HG03025 (cell line): ENCODE measurements around the gene PPARD.
"Not testable (repeated sequence)": the region's sequence is repeated elsewhere in the genome, so short reads cannot be mapped to it uniquely, and the experiment has no call there.

Experiments
- ATAC-seq: cut with Tn5 transposase; IDR thresholded peaks from one replicate; pipeline ENCODE4 v1.9.1; 2021; ENCODE audit warnings: mild to moderate bottlenecking, moderate library complexity; ENCODE audit not compliant: unreplicated experiment, low FRiP score

Gene PPARD

DNA sequence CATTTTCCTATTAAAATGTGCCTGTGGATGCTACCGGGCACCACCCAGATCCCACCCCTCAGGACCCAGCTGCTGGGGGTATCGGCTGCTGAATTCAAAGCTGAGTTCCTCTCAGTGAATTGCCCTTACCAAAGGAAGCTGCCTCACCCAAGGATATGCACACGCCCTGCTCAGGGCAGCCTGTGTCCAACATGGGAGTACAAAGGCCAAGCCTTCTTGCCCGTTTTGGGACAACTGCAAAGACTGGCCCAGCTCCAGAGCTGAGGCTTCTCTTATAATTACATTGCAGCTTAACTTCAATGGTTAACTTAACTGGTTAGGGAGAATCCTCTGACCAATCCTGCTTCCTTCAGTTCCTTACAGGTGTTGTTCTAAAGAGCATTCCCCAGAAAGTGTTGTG, 89.9 kb downstream of the PPARD start:
- no peak for ATAC-seq

- ATAC-seq: not testable (repeated sequence)
Observed at GRCh38 chr6:35432702-35433101, 90.3 kb downstream of the PPARD start.

GRCh38 chr6:35435074-35435837, 92.9 kb downstream of the PPARD start:
- ATAC-seq: no peak

GRCh38 chr6:35436071-35436857, 93.9 kb downstream of the PPARD start:
- ATAC-seq: no peak

DNA sequence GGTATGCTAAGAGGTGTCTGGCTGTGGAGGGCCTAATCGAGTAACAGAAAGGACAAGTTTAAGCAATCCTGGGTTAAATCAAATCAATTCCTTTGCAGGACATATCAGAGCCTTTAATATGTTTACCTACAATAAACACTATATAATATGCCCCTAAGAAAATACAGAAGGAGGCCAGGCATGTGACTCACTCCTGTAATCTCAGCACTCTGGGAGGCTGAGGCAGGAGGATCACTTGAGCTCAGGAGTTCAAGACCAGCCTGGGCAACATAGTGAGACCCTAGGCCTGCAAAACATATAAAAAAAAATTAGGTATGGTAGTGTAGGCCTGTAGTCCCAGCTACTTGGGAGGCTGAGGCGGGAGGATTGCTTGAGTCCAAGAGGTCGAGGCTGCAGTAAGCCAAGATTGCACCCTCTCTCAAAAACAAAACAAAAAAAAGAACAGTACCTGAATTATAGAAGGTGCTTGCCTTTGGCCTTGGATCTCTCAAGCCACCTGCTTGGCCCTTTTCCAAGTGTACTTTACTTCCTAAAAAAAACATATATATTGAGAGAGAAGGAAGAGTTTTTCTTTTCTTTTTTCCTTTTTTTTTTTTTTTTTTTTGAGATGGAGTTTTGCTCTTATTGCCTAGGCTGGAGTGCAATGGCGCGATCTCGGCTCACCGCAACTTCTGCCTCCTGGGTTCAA, 96.2 kb downstream of the PPARD start:
- not testable (repeated sequence) for ATAC-seq

DNA sequence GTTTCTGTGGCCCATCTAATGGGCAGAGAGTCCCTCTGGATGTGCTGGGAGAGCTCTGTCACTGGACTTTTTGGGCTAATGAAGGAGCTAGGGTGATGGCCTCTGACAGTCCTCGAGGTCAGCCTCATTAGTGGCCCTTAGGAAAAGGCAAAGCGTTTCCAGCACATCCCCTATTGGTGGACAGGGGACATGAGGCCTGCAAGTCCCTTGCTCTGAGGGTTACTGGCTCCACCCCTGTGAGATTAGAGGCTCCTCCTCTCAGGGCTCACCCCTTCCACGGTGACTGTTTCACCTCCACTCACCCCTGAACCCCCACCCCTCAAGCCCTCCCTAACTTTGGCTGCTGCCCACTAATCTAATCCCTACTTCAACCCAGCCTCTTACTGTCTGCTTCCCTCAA, 97.0 kb downstream of the PPARD start:
- no peak for ATAC-seq

DNA sequence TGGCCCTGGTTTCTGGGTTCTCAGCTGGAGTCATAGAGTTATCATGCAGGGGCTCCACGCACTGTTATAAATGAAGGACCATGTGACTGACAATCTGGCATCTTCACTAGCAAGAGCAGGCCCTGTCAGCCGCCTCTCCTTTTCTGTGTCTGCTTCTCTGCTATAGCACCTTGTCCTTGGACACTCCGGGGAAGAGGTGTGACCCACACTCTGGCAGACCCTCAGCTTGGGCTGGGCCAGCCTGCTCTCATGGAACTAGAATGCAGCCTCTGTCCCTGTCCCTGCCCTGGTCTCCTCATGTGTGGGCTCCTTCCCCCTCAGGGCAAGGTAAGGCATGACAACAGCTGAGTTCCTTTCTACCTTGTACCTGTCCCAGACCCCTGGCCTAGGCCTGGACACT, 98.8 kb downstream of the PPARD start:
- ATAC-seq: no peak

DNA sequence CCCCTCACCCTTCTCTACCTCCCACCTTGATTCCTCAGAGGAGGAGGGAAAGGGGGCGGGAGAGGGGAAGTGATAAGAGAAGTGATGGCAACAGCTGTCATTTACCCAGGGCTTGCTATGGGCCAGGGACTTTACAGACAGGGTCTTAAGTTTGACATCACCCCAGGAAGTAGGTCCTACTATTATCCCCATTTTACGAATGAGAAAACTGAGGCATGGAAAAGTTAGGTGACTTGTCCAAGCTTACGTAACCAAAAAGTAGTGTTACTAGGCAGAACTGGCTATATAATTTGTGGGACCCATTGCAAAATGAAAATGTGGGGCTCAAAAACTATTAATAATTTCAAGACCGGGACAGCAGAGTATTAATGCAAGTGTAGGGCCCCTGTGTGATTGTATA, 99.3 kb downstream of the PPARD start:
- ATAC-seq: no peak

DNA sequence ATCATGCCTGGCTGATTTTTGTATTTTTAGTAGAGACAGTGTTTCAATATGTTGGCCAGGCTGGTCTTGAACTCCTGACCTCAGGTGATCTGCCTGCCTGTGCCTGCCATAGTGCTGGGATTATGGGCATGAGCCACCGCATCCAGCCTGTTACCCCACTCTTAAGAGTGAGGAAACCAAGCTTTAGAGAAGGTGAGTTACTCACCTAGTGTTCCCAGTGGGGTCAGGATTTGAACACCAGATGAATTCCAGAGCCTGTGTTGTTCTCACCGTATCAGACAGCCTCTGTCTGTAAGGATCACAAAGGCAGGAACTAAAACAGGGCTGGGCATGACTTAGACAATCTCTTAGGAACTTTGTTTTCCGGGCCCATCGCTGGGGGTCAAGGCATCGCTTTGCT, 100.3 kb downstream of the PPARD start:
- no peak for ATAC-seq

- no peak for ATAC-seq
Observed at GRCh38 chr6:35443341-35444030, 101.1 kb downstream of the PPARD start.

GRCh38 chr6:35445691-35446090, 103.3 kb downstream of the PPARD start:
- ATAC-seq: no peak

- no peak for ATAC-seq
Observed at GRCh38 chr6:35448191-35448590, 105.8 kb downstream of the PPARD start.

DNA sequence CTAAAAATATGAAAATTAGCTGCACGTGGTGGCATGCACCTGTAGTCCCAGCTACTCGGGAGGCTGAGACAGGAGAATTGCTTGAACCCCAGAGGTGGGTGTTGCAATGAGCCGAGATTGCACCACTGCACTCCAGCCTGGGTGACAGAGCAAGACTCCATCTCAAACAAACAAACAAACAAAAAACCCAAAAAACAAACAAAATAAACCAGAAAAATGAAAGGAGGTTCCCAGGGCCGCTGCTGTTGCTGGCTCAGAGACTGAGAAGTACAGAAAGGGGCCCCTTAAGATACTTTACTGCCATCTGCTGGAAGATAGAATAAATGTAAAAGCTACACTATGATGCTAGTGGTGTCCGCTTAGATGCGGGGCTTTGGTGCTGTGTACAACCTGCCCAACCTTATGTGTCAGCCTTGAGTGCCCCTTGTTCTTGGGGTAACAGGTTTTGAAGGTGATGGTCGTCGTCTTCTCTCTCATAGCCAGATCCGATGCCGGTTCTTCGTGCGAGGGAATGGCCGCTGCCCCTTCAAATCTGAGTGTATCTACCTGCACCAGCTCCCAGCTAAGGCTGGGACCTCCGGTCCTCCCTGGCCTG, 107.0 kb downstream of the PPARD start:
- ATAC-seq: no peak

DNA sequence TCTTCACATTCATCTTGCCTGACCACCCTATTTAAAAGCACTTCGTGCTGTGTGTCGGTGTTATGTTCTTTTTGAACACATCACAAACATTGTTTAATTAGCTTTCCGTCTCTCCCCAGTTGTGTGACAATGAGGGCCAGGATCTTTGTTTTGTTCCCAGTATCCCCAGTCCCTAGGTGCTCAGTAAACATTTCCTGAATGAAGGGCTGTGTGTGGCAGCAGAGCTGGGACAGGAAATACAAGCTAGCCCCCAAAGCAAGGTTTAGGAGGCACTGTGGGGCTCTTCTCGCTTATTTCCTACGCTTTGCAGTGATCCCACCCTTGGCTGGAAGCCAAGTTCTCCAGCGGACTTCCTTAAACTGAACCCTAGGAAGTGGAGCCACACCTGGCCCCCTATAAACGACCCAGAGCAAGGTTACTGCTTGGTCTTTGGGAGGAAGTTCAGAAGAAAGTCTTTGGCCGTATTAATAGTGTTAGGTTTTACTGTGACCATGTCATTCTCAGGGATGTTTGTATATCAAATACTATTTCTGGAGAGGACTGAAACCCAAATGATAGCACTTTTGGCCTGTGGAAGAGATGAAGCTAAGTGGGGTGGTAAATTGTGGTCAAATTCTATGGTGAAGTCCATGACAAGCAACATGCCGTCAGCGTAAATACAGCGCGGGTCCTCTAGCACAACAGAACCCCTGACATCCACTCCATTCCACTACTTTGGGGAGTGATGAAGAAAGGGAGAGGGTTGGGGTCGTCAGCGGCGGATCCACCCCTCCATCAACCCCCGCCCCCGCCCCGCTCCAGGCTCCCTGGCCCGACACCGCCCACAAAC, 109.2 kb downstream of the PPARD start:
- ATAC-seq: no peak

GRCh38 chr6:35452183-35453090, 110.1 kb downstream of the PPARD start, which contains the start of gene FANCE:
Gene FANCE (plus strand): TSS chr6:35452338. CDS start chr6:35452546, 208 bp downstream.
- ATAC-seq: peak; percentile 91

GRCh38 chr6:35453236-35453635, 110.9 kb downstream of the PPARD start:
- ATAC-seq: no peak

DNA sequence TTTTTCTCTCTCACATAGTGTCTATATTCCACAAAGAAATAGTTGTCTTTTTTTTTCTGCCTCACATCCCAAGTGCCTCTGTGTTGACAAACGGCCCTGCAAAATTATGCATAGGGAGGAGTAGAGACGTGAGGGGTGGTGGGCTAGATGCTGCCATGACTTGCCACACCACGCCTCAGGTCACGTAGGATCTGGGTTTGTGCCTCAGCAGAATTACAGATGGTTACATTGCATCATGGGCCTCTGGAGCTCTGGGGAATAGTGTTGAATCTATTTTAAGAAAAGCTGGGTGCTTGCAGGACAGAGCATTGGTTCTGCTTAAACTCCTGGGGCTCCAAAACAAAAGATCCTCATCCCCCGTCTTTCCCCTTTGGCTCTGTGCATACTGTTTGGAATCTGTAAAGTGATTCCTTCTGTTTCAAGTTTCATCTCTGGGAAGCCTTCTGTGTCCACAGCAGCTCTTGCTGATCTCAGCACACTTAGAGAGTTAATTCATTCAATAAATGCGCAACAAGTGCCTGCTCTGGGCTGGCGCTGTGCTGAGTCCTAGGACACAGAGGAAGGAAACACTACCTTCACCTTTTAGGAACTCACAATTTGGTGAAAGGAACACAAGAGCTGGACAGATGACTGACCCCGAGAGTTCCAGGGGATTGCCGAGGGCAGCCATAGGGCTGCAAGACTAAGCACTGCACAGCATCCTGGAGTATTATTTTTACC, 112.2 kb downstream of the PPARD start:
- no peak for ATAC-seq

- ATAC-seq: no peak
Observed at GRCh38 chr6:35457907-35458306, 115.5 kb downstream of the PPARD start.
